Ishikawa (cell line): ENCODE results near the gene B4GALT1.

ENCODE experiments used
- CEBPB ChIP-seq: IDR thresholded peaks from 2 replicates; pipeline ENCODE4 v1.6.1; 2012
- CREB1 ChIP-seq: IDR thresholded peaks from 2 replicates; pipeline ENCODE4 v1.6.1; 2012; ENCODE audit warnings: low read depth
- EGR1 ChIP-seq: IDR thresholded peaks from 2 replicates; pipeline ENCODE4 v1.6.1; 2012
- EP300 ChIP-seq: IDR thresholded peaks from 2 replicates; pipeline ENCODE4 v1.6.1; 2012; ENCODE audit warnings: borderline replicate concordance
- FOXM1 ChIP-seq: IDR thresholded peaks from 2 replicates; pipeline ENCODE4 v1.6.1; 2012; ENCODE audit warnings: low read depth, borderline replicate concordance
- MAX ChIP-seq: IDR thresholded peaks from 2 replicates; pipeline ENCODE4 v1.6.1; 2012
- NFIC ChIP-seq: IDR thresholded peaks from 2 replicates; pipeline ENCODE4 v1.6.1; 2012
- RAD21 ChIP-seq: IDR thresholded peaks from 2 replicates; pipeline ENCODE4 v1.6.1; 2012; ENCODE audit warnings: low read depth
- REST ChIP-seq: IDR thresholded peaks from 2 replicates; pipeline ENCODE4 v1.6.1; 2012; ENCODE audit warnings: low read depth, mild to moderate bottlenecking
- TAF1 ChIP-seq: IDR thresholded peaks from 2 replicates; pipeline ENCODE4 v1.6.1; 2012; ENCODE audit warnings: low read depth, mild to moderate bottlenecking
- TCF12 ChIP-seq: IDR thresholded peaks from 2 replicates; pipeline ENCODE4 v1.6.1; 2012; ENCODE audit warnings: low read depth
- TEAD4 ChIP-seq: IDR thresholded peaks from 2 replicates; pipeline ENCODE4 v1.6.1; 2012
- USF1 ChIP-seq: IDR thresholded peaks from 2 replicates; pipeline ENCODE4 v1.6.1; 2012
- YY1 ChIP-seq: IDR thresholded peaks from 2 replicates; pipeline ENCODE4 v1.6.1; 2012; ENCODE audit warnings: low read depth
- ZBTB7A ChIP-seq: IDR thresholded peaks from 2 replicates; pipeline ENCODE4 v1.6.1; 2012; ENCODE audit warnings: low read depth

B4GALT1 gene

GRCh38 chr9:33139421-33140228 lies 27.5 kb downstream of the B4GALT1 start:
- TF ChIP-seq RAD21 = no peak
- TF ChIP-seq USF1 = no peak
- TF ChIP-seq CEBPB = no peak
- peak; percentile 68 for TF ChIP-seq NFIC
- peak; percentile 51 for TF ChIP-seq MAX

- TF ChIP-seq EGR1 (no peak), CEBPB (no peak), TAF1 (no peak), TCF12 (no peak), FOXM1 (no peak), USF1 (no peak), TEAD4 (no peak), REST (no peak), NFIC (no peak), RAD21 (no peak), EP300 (no peak), YY1 (no peak), CREB1 (no peak), ZBTB7A (no peak), MAX (no peak)
Observed at GRCh38 chr9:33138768-33139167, 28.4 kb downstream of the B4GALT1 start.

GRCh38 chr9:33137781-33138264 lies 29.3 kb downstream of the B4GALT1 start:
- no peak for TF ChIP-seq CEBPB
- no peak for TF ChIP-seq YY1
- TF ChIP-seq RAD21 = no peak
- TF ChIP-seq ZBTB7A = no peak
- no peak for TF ChIP-seq EGR1
- TF ChIP-seq REST = no peak
- TF ChIP-seq FOXM1 = no peak
- TF ChIP-seq TEAD4 = no peak
- no peak for TF ChIP-seq CREB1
- TF ChIP-seq MAX = no peak
- TF ChIP-seq NFIC = no peak
- TF ChIP-seq EP300 = no peak

- TF ChIP-seq TAF1 = no peak
- TF ChIP-seq NFIC = no peak
- TF ChIP-seq TCF12 = no peak
- TF ChIP-seq YY1 = no peak
- no peak for TF ChIP-seq CEBPB
- TF ChIP-seq USF1 = no peak
- no peak for TF ChIP-seq ZBTB7A
- TF ChIP-seq TEAD4 = no peak
Observed at GRCh38 chr9:33136721-33137670, 30.1 kb downstream of the B4GALT1 start.
